HG03064 (cell line): Measurements from ENCODE around the gene SUMO3.
"Not testable (repeated sequence)": the region's sequence is repeated elsewhere in the genome, so short reads cannot be mapped to it uniquely, and the experiment has no call there.

Experiments used
- ATAC-seq: cut with Tn5 transposase; IDR thresholded peaks from one replicate; pipeline ENCODE4 v1.9.1; 2021; ENCODE audit warnings: low read depth; ENCODE audit not compliant: unreplicated experiment

SUMO3 gene

GRCh38 chr21:44832516-44833255 is 14.8 kb upstream of the SUMO3 start:
- ATAC-seq: not testable (repeated sequence)

GRCh38 chr21:44831227-44831860 is 13.5 kb upstream of the SUMO3 start:
- no peak for ATAC-seq

- no peak for ATAC-seq
These were observed 11.7 kb upstream of the SUMO3 start for GRCh38 chr21:44829507-44830092.

- ATAC-seq: no peak
These were observed 10.6 kb upstream of the SUMO3 start for GRCh38 chr21:44828362-44829056.

GRCh38 chr21:44823179-44823660 is 5.4 kb upstream of the SUMO3 start:
- ATAC-seq: no peak

GRCh38 chr21:44822484-44823178 is 4.8 kb upstream of the SUMO3 start:
- no peak for ATAC-seq

- no peak for ATAC-seq
These were observed 3.0 kb upstream of the SUMO3 start for GRCh38 chr21:44820851-44821250.

GRCh38 chr21:44819283-44820243 is 1.7 kb upstream of the SUMO3 start:
- ATAC-seq: no peak

GRCh38 chr21:44818640-44819011 is 764 bp upstream of the SUMO3 start:
- ATAC-seq: no peak

- no peak for ATAC-seq
These were observed 369 bp downstream of the SUMO3 start for GRCh38 chr21:44817506-44817880.

GRCh38 chr21:44816761-44817505 is 929 bp downstream of the SUMO3 start:
- ATAC-seq: no peak

- ATAC-seq: no peak
These were observed 1.8 kb downstream of the SUMO3 start for GRCh38 chr21:44815852-44816628.

- no peak for ATAC-seq
These were observed 2.6 kb downstream of the SUMO3 start for GRCh38 chr21:44815225-44815624.

- ATAC-seq: no peak
These were observed 3.3 kb downstream of the SUMO3 start for GRCh38 chr21:44814498-44815023.

- ATAC-seq: no peak
These were observed 4.1 kb downstream of the SUMO3 start for GRCh38 chr21:44813727-44814126.

GRCh38 chr21:44813149-44813548 is 4.7 kb downstream of the SUMO3 start:
- ATAC-seq: no peak

GRCh38 chr21:44812640-44813039 is 5.2 kb downstream of the SUMO3 start:
- no peak for ATAC-seq

- ATAC-seq: no peak
These were observed 7.1 kb downstream of the SUMO3 start for GRCh38 chr21:44810779-44811178.
